SK-N-DZ (cell line): ENCODE results near the gene NRXN2.

Source experiments
- DNase-seq: peaks from one replicate; pipeline ENCODE4 v3.0.0-alpha.2; 2015; ENCODE audit warnings: low spot score

Gene NRXN2

GRCh38 chr11:64722141-64723065, 594 bp downstream of the NRXN2 start:
- no peak for DNase-seq

- no peak for DNase-seq
Measured at GRCh38 chr11:64721359-64721699, 1.7 kb downstream of the NRXN2 start.

GRCh38 chr11:64720640-64721358, 2.2 kb downstream of the NRXN2 start:
- DNase-seq, result no peak

GRCh38 chr11:64720167-64720566, 2.8 kb downstream of the NRXN2 start:
- DNase-seq, result no peak

- no peak for DNase-seq
Measured at GRCh38 chr11:64719406-64719805, 3.6 kb downstream of the NRXN2 start.

GRCh38 chr11:64718780-64719124, 4.2 kb downstream of the NRXN2 start:
- no peak for DNase-seq

GRCh38 chr11:64718084-64718779, 4.8 kb downstream of the NRXN2 start:
- DNase-seq, result no peak

- no peak for DNase-seq
Measured at GRCh38 chr11:64717268-64717578, 5.8 kb downstream of the NRXN2 start.

GRCh38 chr11:64716473-64717267, 6.3 kb downstream of the NRXN2 start:
- peak; percentile 61 for DNase-seq

GRCh38 chr11:64715756-64716472, 7.1 kb downstream of the NRXN2 start:
- DNase-seq, result no peak

GRCh38 chr11:64715110-64715509, 7.9 kb downstream of the NRXN2 start:
- no peak for DNase-seq

GRCh38 chr11:64714666-64715065, 8.3 kb downstream of the NRXN2 start:
- no peak for DNase-seq

- DNase-seq, result no peak
Measured at GRCh38 chr11:64713781-64714363, 9.1 kb downstream of the NRXN2 start.

GRCh38 chr11:64713016-64713707, 9.8 kb downstream of the NRXN2 start:
- DNase-seq, result no peak

- no peak for DNase-seq
Measured at GRCh38 chr11:64712430-64713015, 10.5 kb downstream of the NRXN2 start.

- no peak for DNase-seq
Measured at GRCh38 chr11:64711956-64712362, 11.0 kb downstream of the NRXN2 start.

- DNase-seq, result peak; percentile 50
Measured at GRCh38 chr11:64711138-64711955, 11.7 kb downstream of the NRXN2 start.

GRCh38 chr11:64710418-64711137, 12.4 kb downstream of the NRXN2 start:
- no peak for DNase-seq
